ENCODE data around the gene VPS4A. TPM values are rescaled to one million over a fixed set of nuclear protein-coding genes. Genes with fewer than 3 reads are reported as not detected.

Gene VPS4A
- total and polyA plus RNA-seq, 12 donors = 28.1 to 55.1 (median 34.6) TPM

DNA sequence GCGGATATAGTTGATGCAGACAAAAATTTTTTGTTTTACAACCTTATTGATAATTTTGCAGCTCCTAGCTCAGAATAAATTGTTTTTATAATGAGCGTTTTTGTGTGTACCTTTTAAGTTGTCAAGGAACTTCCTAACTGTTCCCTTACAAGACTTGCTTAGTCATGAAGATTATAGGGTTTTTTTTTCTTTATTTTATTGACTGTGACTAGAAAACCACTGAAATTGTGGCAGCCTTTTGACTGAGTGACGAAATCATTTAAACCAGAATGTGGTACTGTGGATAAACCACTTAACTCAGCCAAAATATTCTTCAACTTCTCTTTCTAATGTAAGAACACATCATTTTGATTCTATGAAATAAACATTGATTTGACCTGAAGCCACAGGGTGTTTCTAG lies 40.8 kb upstream of the VPS4A start:
- Histone ChIP-seq H3K27ac (no peak overlapping the region), H3K4me3 (no peak overlapping the region), H3K36me3 (replicated peaks in 1 of 2) (peaks cover 0 to 13% of the 10 kb centered on the region in 2 donors), H3K4me1 (replicated peaks in 1 of 2) (peaks cover 0 to 2% of the 10 kb centered on the region in 2 donors), H3K9me3 (replicated peaks in 1 of 3) (no peaks in the 10 kb centered on the region), H3K27me3 (no peaks in the 10 kb centered on the region)
- WGBS, 4 donors = 80 to 88% (median 87%) methylated on average over 3 of the region's 3 CpGs
- no peak for TF ChIP-seq POLR2A (IDR thresholded peaks at IDR 0.05)
- TF ChIP-seq, protein P1, sequence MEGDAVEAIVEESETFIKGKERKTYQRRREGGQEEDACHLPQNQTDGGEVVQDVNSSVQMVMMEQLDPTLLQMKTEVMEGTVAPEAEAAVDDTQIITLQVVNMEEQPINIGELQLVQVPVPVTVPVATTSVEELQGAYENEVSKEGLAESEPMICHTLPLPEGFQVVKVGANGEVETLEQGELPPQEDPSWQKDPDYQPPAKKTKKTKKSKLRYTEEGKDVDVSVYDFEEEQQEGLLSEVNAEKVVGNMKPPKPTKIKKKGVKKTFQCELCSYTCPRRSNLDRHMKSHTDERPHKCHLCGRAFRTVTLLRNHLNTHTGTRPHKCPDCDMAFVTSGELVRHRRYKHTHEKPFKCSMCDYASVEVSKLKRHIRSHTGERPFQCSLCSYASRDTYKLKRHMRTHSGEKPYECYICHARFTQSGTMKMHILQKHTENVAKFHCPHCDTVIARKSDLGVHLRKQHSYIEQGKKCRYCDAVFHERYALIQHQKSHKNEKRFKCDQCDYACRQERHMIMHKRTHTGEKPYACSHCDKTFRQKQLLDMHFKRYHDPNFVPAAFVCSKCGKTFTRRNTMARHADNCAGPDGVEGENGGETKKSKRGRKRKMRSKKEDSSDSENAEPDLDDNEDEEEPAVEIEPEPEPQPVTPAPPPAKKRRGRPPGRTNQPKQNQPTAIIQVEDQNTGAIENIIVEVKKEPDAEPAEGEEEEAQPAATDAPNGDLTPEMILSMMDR (IDR thresholded peaks at IDR 0.05) = no peak
- intact Hi-C loops (cut with DNase I) = no loop called here
- no peak for DNase-seq

DNA sequence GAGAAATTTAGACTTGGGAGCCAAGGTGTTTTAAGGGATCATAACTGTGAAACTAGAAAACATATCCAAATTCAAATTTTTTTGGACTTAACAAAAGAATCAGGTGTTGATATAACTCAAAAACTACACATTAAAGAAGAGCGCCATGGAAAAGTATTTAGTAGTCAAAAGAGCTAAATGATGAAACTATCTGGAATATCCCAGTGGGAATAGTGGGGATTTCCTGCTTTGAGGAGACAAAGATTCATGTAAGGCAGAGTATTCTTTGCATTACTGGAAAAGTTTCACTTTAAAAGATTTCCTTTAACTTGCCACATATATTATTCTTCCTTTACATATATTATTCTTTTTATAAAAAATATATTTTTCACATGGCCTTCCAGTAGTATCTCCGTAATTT lies 40.3 kb upstream of the VPS4A start:
- H3K4me1 ChIP-seq (replicated peaks in 1 of 2) = peaks cover 0 to 2% of the 10 kb centered on the region in 2 donors
- H3K27ac ChIP-seq = no peak overlapping the region
- H3K4me3 ChIP-seq = no peak overlapping the region
- WGBS, 4 donors = 95 to 98% (median 95%) methylated on average over 2 of the region's 2 CpGs
- DNase-seq = no peak
- H3K9me3 ChIP-seq (replicated peaks in 1 of 3) = no peaks in the 10 kb centered on the region
- TF ChIP-seq POLR2A (IDR thresholded peaks at IDR 0.05) = no peak
- TF ChIP-seq, protein P1 (IDR thresholded peaks at IDR 0.05) = no peak
- intact Hi-C loops (cut with DNase I) = no loop called here
- no peaks in the 10 kb centered on the region for H3K27me3 ChIP-seq
- peaks cover 0 to 13% of the 10 kb centered on the region in 2 donors for H3K36me3 ChIP-seq (replicated peaks in 1 of 2)

- Histone ChIP-seq H3K27me3 (no peaks in the 10 kb centered on the region), H3K36me3 (replicated peaks in 1 of 2) (peaks cover 0 to 13% of the 10 kb centered on the region in 2 donors), H3K4me1 (replicated peaks in 1 of 2) (peaks cover 0 to 16% of the 10 kb centered on the region in 2 donors), H3K9me3 (replicated peaks in 1 of 3) (no peaks in the 10 kb centered on the region), H3K27ac (no peak overlapping the region), H3K4me3 (no peak overlapping the region)
- no peak for TF ChIP-seq POLR2A (IDR thresholded peaks at IDR 0.05)
- TF ChIP-seq, protein P1 (IDR thresholded peaks at IDR 0.05) = no peak
- no peak for DNase-seq
- 83 to 89% (median 86%) methylated on average over 4 of the region's 4 CpGs for WGBS, 4 donors
- intact Hi-C loops (cut with DNase I) = no loop called here
Measured at GRCh38 chr16:69273009-69273408, 38.1 kb upstream of the VPS4A start.

DNA sequence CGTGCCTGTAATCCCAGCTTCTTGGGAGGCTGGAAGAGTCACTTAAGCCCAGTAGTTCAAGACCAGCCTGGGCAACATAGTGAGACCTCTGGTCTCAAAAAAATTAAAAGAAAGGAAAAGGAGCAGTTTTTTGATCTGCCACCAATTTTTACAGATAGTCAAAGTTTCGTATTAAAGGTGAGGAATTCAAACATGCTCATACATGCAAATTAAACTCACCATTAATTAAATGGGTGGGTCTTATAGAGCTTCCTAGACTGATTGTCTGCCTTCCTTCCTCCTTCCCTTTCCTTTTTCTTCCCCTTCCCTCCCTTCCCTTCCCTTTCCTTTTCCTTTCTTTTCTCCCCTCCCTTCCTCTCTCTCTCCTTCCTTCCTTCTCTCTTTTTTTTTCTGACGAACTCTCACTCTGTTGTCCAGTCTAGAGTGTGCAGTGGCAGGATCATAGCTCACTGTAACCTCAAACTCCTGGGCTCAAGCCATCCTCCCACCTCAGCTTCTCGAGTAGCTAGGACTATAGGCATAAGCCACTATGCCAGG lies 36.4 kb upstream of the VPS4A start:
- TF ChIP-seq, protein P1 (IDR thresholded peaks at IDR 0.05) = no peak
- TF ChIP-seq POLR2A (IDR thresholded peaks at IDR 0.05) = no peak
- H3K27me3 ChIP-seq = no peaks in the 10 kb centered on the region
- intact Hi-C loops (cut with DNase I) = no loop called here
- H3K9me3 ChIP-seq (replicated peaks in 1 of 3) = no peaks in the 10 kb centered on the region
- peaks cover 0 to 16% of the 10 kb centered on the region in 2 donors for H3K4me1 ChIP-seq (replicated peaks in 1 of 2)
- peaks cover 0 to 13% of the 10 kb centered on the region in 2 donors for H3K36me3 ChIP-seq (replicated peaks in 1 of 2)
- H3K4me3 ChIP-seq = no peak overlapping the region
- no peak for DNase-seq
- H3K27ac ChIP-seq = no peak overlapping the region
- WGBS, 4 donors = 88 to 92% (median 90%) methylated on average over 4 of the region's 4 CpGs
